ENCODE results near the gene RBBP5.
A peak's percentile ranks its signal among the peaks of the same experiment; 100 is the strongest.
"Not testable (repeated sequence)": the region's sequence is repeated elsewhere in the genome, so short reads cannot be mapped to it uniquely, and the experiment has no call there.

The RBBP5 gene

GRCh38 chr1:205121660-205122488 lies at the start of gene RBBP5:
TSS of gene RBBP5 (minus strand) at chr1:205121978. CDS start at chr1:205121873, 105 bp downstream.
- peak; percentile 93 for DNase-seq
- peaks cover 8 to 12% of the 10 kb centered on the region in 2 donors for H3K36me3 Mint-ChIP-seq
- peak within 1 kb of the TSS; percentile 95 to 99 for H3K4me3 Mint-ChIP-seq
- peak; percentile 96 to 97 for ATAC-seq (replicated peaks)
- no peaks in the 10 kb centered on the region for H3K27me3 Mint-ChIP-seq
- no peaks in the 10 kb centered on the region for H3K9me3 Mint-ChIP-seq
- H3K4me1 Mint-ChIP-seq = peaks cover 24 to 42% of the 10 kb centered on the region in 2 donors
- H3K27ac Mint-ChIP-seq = peak within 1 kb of the TSS; percentile 100

- DNase-seq = no peak
- H3K9me3 Mint-ChIP-seq = no peaks in the 10 kb centered on the region
Measured at GRCh38 chr1:205171369-205171768, 49.6 kb upstream of the RBBP5 start.

DNA sequence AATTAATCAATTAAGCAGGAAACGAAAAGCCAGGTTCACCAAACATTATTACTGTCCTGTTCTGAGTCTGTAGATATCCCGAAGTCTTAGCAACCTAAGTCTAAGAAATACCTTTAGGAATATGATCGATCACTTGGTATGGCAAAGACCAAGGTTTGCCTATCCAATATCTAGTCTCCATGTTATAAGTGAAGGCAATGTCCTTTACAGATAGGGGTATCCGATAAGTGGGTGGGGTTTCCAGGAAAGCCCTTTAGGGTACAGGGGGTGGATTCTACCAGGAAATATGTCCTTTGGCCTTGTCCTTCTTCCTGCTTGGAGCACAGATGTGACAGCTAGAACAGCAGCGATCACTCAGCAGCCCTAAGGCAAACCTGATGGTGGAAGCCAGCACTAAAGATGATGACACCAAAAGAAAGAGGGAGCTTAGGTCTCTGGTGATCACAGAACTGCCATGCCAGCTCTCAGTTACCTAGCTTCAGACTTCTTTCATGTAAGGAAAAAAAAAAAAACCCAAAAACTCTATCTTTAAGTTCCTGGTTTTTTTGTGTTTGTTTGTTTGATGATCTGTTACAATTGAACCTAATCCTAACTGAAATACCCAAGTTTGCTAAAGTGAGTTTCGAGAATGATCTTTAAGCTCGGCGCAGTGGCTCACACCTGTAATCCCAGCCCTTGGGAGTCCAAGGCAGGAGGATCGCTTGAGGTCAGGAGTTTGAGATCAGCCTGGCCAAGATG lies 48.9 kb upstream of the RBBP5 start:
- H3K9me3 Mint-ChIP-seq = no peaks in the 10 kb centered on the region

More at GRCh38 chr1:205171369-205171768, 49.6 kb upstream of the RBBP5 start:
- H3K36me3 Mint-ChIP-seq = peaks cover 24 to 44% of the 10 kb centered on the region in 2 donors
- ATAC-seq (replicated peaks) = no peak
- H3K4me1 Mint-ChIP-seq = peaks cover 0 to 5% of the 10 kb centered on the region in 2 donors
- H3K27ac Mint-ChIP-seq = no peak overlapping the region
- no peak overlapping the region for H3K4me3 Mint-ChIP-seq
- H3K27me3 Mint-ChIP-seq = no peaks in the 10 kb centered on the region

DNA sequence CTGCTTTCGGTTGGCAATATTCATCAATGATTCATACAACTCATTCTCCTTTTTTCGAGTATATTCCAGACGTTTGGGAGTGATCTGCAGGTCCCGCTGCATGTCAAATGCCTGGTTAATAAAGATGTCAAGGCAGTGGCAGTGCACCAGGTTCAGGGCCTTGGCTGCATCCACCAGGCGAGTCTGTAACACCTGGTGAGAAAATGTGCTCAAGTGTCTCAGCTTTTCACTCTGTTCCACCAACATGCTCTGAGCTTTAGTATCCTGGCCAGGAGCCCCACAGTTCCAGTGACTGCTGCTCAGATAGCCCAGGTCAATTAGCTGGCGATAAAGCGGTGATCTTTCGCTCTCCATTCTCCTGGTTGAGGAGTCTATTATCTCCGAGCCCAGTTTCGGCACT lies 47.5 kb upstream of the RBBP5 start:
- Mint-ChIP-seq H3K4me3 (no peak overlapping the region), H3K36me3 (peaks cover 31 to 51% of the 10 kb centered on the region in 2 donors), H3K27ac (peak overlapping the region; percentile 42), H3K9me3 (no peaks in the 10 kb centered on the region), H3K4me1 (peaks cover 0 to 5% of the 10 kb centered on the region in 2 donors), H3K27me3 (no peaks in the 10 kb centered on the region)
- ATAC-seq (replicated peaks) (no peak), DNase-seq (no peak)

More for the DNA sequence above, 48.9 kb upstream of the RBBP5 start:
- no peak for ATAC-seq (replicated peaks)
- H3K36me3 Mint-ChIP-seq = peaks cover 25 to 45% of the 10 kb centered on the region in 2 donors
- no peak overlapping the region for H3K27ac Mint-ChIP-seq
- H3K4me1 Mint-ChIP-seq = peaks cover 0 to 5% of the 10 kb centered on the region in 2 donors
- no peaks in the 10 kb centered on the region for H3K27me3 Mint-ChIP-seq
- H3K4me3 Mint-ChIP-seq = no peak overlapping the region
- DNase-seq = no peak

- ATAC-seq (replicated peaks) (no peak), DNase-seq (no peak)
- Mint-ChIP-seq H3K27me3 (no peaks in the 10 kb centered on the region), H3K36me3 (peaks cover 36 to 60% of the 10 kb centered on the region in 2 donors), H3K4me3 (no peak overlapping the region), H3K4me1 (peaks cover 0 to 5% of the 10 kb centered on the region in 2 donors), H3K9me3 (no peaks in the 10 kb centered on the region), H3K27ac (no peak overlapping the region)
Measured at GRCh38 chr1:205168291-205168690, 46.5 kb upstream of the RBBP5 start.

DNA sequence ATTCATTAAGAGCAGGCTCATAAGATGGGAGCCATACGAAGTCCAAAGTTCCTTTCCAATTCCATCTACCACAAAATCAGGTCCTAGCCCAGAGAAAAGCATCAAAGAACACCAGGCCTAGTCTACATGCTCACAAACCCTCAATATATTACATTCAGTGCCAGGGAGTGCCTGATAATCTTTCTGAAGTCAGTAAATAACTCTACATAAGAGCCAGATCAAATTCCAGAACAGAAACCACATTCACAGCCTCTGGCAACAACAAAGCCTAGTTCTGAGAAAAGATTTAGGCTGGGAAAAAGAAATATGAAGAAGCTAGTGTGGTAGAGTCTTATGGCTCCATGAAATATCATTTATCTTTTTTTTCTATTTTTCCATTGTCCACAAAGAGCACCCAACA lies 40.5 kb upstream of the RBBP5 start:
- no peak overlapping the region for H3K4me3 Mint-ChIP-seq
- H3K4me1 Mint-ChIP-seq = no peaks in the 10 kb centered on the region
- DNase-seq = no peak
- H3K27me3 Mint-ChIP-seq = no peaks in the 10 kb centered on the region
- H3K9me3 Mint-ChIP-seq = peaks cover 0 to 2% of the 10 kb centered on the region in 2 donors
- ATAC-seq (replicated peaks) = no peak
- no peak overlapping the region for H3K27ac Mint-ChIP-seq
- H3K36me3 Mint-ChIP-seq = peaks cover 62 to 78% of the 10 kb centered on the region in 2 donors

GRCh38 chr1:205161076-205161475 lies 39.3 kb upstream of the RBBP5 start:
- H3K4me3 Mint-ChIP-seq = no peak overlapping the region
- ATAC-seq (replicated peaks) (no peak), DNase-seq (no peak)
- no peaks in the 10 kb centered on the region for H3K27me3 Mint-ChIP-seq
- H3K9me3 Mint-ChIP-seq = peaks cover 4 to 9% of the 10 kb centered on the region in 2 donors
- no peak overlapping the region for H3K27ac Mint-ChIP-seq
- no peaks in the 10 kb centered on the region for H3K4me1 Mint-ChIP-seq
- H3K36me3 Mint-ChIP-seq = peaks cover 69 to 83% of the 10 kb centered on the region in 2 donors

DNA sequence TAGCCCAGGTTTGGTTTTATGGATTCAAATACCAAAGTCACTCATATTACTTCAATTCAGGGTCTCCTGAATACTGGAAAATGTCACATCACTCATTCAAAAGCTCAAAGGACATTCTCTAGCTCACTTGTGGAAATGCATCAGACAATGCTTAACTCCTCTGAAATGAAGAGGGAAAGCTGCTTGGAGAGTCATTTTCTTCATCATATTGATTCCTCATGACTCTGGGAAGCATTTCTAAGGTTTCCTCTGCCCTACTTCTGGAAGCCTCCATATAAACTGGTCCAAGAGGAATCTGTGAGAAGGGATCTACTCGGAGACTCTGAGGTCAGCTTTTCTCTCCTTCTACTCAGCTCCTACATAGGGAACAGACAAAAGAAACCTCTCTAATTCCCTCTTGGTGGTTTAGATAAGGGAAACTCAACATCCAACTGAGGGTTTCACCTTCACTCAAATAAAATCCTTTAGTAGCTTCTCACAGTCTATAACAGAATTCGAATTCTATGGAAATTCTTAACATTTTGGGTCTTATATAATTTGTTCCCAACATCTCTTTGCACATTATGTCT lies 36.4 kb upstream of the RBBP5 start:
- Mint-ChIP-seq H3K27me3 (no peaks in the 10 kb centered on the region), H3K27ac (no peak overlapping the region), H3K9me3 (peaks cover 4 to 15% of the 10 kb centered on the region in 2 donors), H3K4me1 (no peaks in the 10 kb centered on the region), H3K4me3 (no peak overlapping the region), H3K36me3 (peaks cover 79 to 89% of the 10 kb centered on the region in 2 donors)
- ATAC-seq (replicated peaks) (no peak), DNase-seq (no peak)

GRCh38 chr1:205155665-205156377 lies 34.0 kb upstream of the RBBP5 start:
- DNase-seq; H3K27ac Mint-ChIP-seq; H3K4me1 Mint-ChIP-seq; H3K27me3 Mint-ChIP-seq; ATAC-seq (replicated peaks); H3K4me3 Mint-ChIP-seq: not testable (repeated sequence)
- H3K9me3 Mint-ChIP-seq = peaks cover 4 to 15% of the 10 kb centered on the region in 2 donors
- H3K36me3 Mint-ChIP-seq = peaks cover 70 to 76% of the 10 kb centered on the region in 2 donors

DNA sequence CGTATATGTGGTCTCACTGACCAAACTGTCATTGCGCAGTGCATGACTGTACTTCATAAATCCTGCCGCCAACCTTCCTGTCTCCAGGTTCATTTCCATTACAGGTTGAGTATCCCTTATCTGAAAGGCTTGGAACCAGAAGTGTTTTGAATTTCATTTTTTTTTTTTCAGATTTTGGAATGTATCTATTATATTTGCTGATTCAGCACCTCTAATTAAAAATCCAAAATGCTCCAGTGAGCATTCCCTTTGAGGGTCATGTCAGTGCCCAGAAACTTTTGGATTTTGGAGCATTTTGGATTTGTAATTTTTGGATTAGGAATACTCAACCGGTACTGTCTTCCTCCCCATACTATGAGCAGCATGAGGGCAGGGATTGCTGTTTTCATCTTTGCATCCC lies 30.7 kb upstream of the RBBP5 start:
- DNase-seq (no peak), ATAC-seq (replicated peaks) (no peak)
- Mint-ChIP-seq H3K27ac (no peak overlapping the region), H3K4me1 (no peaks in the 10 kb centered on the region), H3K9me3 (peaks cover 4 to 13% of the 10 kb centered on the region in 2 donors), H3K36me3 (peaks cover 50 to 68% of the 10 kb centered on the region in 2 donors), H3K4me3 (no peak overlapping the region), H3K27me3 (no peaks in the 10 kb centered on the region)

DNA sequence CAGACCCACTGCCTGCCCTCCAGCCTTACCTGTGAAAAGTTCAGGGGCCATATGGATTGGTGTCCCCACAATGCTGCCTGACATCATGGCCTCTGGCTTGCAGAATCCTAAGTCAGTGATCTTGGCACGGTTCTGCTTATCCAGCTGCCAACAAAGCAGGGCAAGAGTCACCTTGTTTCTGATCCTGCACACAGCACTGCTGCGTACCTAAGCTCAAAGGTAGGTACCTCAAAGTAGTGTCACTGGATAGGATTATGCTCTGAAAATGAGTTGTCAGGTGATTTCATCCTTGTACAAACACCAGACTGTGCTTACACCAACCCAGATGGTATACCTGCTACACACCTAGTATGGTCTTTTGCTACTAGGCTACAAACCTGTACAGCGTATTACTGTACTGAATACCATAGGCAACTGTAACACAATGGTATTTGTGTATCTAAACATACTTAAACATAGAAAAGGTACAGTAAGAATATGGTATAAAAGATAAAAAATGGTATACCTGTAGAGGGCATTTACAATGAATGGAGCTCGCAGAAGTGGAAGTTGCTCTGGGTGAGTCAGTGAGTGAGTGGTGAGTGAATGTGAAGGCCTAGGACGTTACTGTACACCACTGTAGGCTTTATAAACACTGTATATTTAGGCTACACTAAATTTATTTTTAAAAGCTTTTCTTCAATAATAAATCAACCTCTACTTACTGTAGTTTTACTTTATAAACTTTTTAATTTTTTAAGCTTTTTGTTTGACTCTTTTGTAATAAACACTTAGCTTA lies 29.1 kb upstream of the RBBP5 start:
- no peaks in the 10 kb centered on the region for H3K4me1 Mint-ChIP-seq
- DNase-seq = no peak
- peaks cover 35 to 57% of the 10 kb centered on the region in 2 donors for H3K36me3 Mint-ChIP-seq
- no peak overlapping the region for H3K4me3 Mint-ChIP-seq
- H3K9me3 Mint-ChIP-seq = peaks cover 0 to 4% of the 10 kb centered on the region in 2 donors
- ATAC-seq (replicated peaks) = no peak
- H3K27me3 Mint-ChIP-seq = no peaks in the 10 kb centered on the region
- H3K27ac Mint-ChIP-seq = no peak overlapping the region

GRCh38 chr1:205147191-205147835 lies 25.5 kb upstream of the RBBP5 start:
- H3K36me3 Mint-ChIP-seq = peaks cover 14 to 30% of the 10 kb centered on the region in 2 donors
- DNase-seq = no peak
- no peak overlapping the region for H3K27ac Mint-ChIP-seq
- H3K27me3 Mint-ChIP-seq = no peaks in the 10 kb centered on the region
- no peaks in the 10 kb centered on the region for H3K4me1 Mint-ChIP-seq
- ATAC-seq (replicated peaks) = no peak
- H3K9me3 Mint-ChIP-seq = no peaks in the 10 kb centered on the region
- H3K4me3 Mint-ChIP-seq = no peak overlapping the region

GRCh38 chr1:205144751-205145150 lies 23.0 kb upstream of the RBBP5 start:
- Mint-ChIP-seq H3K27me3 (no peaks in the 10 kb centered on the region), H3K36me3 (peaks cover 9 to 19% of the 10 kb centered on the region in 2 donors), H3K4me3 (no peak overlapping the region), H3K4me1 (peaks cover 4 to 8% of the 10 kb centered on the region in 2 donors), H3K9me3 (no peaks in the 10 kb centered on the region), H3K27ac (no peak overlapping the region)
- ATAC-seq (replicated peaks) (no peak), DNase-seq (no peak)

All from stimulated activated naive B cell treated with anti-CD40 and anti-IgM and Interleukin-4, amounts not matched to agents 10 μg/mL and 1 μg/mL and 100 μg/mL, for 72 hours (primary cell).